PC-9 (cell line): ENCODE measurements around the gene ANXA2. TPM values are rescaled to one million over a fixed set of nuclear protein-coding genes. Genes with fewer than 3 reads are reported as not detected.

Experiments used
- BruUV-seq: library from RNA; stranded (reverse); fragments of 400-500 nt; replicated peaks from 2 replicates; lab custom pipeline; 2021; lab: Mats Ljungman, UMichigan
- CTCF ChIA-PET: fragments of 300-600 bp; sonication (Branson Sonifier 250); formaldehyde crosslinking; loops from one replicate; lab custom pipeline; 2022; ENCODE audit warnings: antibody characterized with exemption; lab: Charles Lee
- POLR2A ChIA-PET: fragments of 300-600 bp; sonication (Branson Sonifier 250); formaldehyde crosslinking; loops from one replicate; lab custom pipeline; 2022; ENCODE audit warnings: antibody characterized with exemption; ENCODE audit not compliant: unreplicated experiment; lab: Charles Lee
- DNase-seq, 2 experiments: peaks; one replicate each; pipeline versions ENCODE4 v3.0.0 to v3.0.0-alpha.2; 2015 to 2022; ENCODE audit warnings: mixed read lengths in 1 of 2
- H2AFZ ChIP-seq: fragments of 200-600 bp; sonication (generic); 2 replicates; pipeline ENCODE4 v1.8.1; 2017; ENCODE audit warnings: antibody characterized with exemption
- H3F3A ChIP-seq: fragments of 200-600 bp; sonication (generic); 2 replicates; pipeline ENCODE4 v1.8.1; 2017; ENCODE audit warnings: antibody characterized with exemption, mild to moderate bottlenecking, low read depth; ENCODE audit not compliant: insufficient read depth
- H3K27ac ChIP-seq: fragments of 200-600 bp; sonication (generic); 2 replicates; pipeline ENCODE4 v1.6.1; 2016; ENCODE audit warnings: mixed run types
- H3K27me3 ChIP-seq: fragments of 200-600 bp; sonication (generic); 2 replicates; pipeline ENCODE4 v1.6.1; 2016; ENCODE audit warnings: low read depth, mixed run types; ENCODE audit not compliant: insufficient read depth
- H3K36me3 ChIP-seq: fragments of 200-600 bp; sonication (generic); 2 replicates; pipeline ENCODE4 v1.6.1; 2016; ENCODE audit warnings: low read depth, mixed run types
- H3K4me1 ChIP-seq: fragments of 200-600 bp; sonication (generic); replicated peaks from 2 replicates; pipeline ENCODE4 v1.6.1; 2016; ENCODE audit warnings: mixed run types; ENCODE audit not compliant: insufficient read depth
- H3K4me2 ChIP-seq: fragments of 200-600 bp; sonication (generic); 2 replicates; pipeline ENCODE4 v1.6.1; 2017; ENCODE audit warnings: mixed run types
- H3K4me3 ChIP-seq: fragments of 200-600 bp; sonication (generic); 2 replicates; pipeline ENCODE4 v1.6.1; 2016; ENCODE audit warnings: mixed run types
- H3K79me2 ChIP-seq: fragments of 200-600 bp; sonication (generic); 2 replicates; pipeline ENCODE4 v1.6.1; 2017; ENCODE audit warnings: low read depth, mixed run types
- H3K9me2 ChIP-seq: fragments of 200-600 bp; sonication (generic); 2 replicates; pipeline ENCODE4 v1.8.1; 2017; ENCODE audit warnings: mild to moderate bottlenecking; ENCODE audit not compliant: insufficient read depth
- H3K9me3 ChIP-seq: fragments of 200-600 bp; sonication (generic); 2 replicates; pipeline ENCODE4 v1.8.1; 2016; ENCODE audit warnings: low read depth; ENCODE audit not compliant: insufficient read depth
- H4K20me1 ChIP-seq: fragments of 200-600 bp; sonication (generic); 2 replicates; pipeline ENCODE4 v1.8.1; 2017; ENCODE audit not compliant: insufficient read depth
- CTCF ChIP-seq: fragments of 200-600 bp; sonication (generic); conservative IDR thresholded peaks from 2 replicates; pipeline ENCODE4 v1.6.1; 2017; ENCODE audit warnings: mixed run types, antibody characterized with exemption, mild to moderate bottlenecking, moderate library complexity
- EZH2 ChIP-seq: fragments of 200-600 bp; sonication (generic); IDR thresholded peaks from 2 replicates; pipeline ENCODE4 v1.8.0; 2017; ENCODE audit warnings: antibody characterized with exemption, low read depth
- intact Hi-C: fragments of 100-400 bp; cut with micrococcal nuclease; formaldehyde crosslinking; loops from one replicate; pipeline ENCODE4 v1.10.0; 2022; ENCODE audit not compliant: unreplicated experiment
- total RNA-seq: library from RNA; stranded (reverse); gene quantifications from 2 replicates; pipeline ENCODE4 v1.2.3, GENCODE V29; 2021

The ANXA2 gene
- total RNA-seq, 1 experiment from 2014 or later, result 1,720 TPM

- H3K27ac ChIP-seq, result no peak overlapping the region
- H3K4me3 ChIP-seq, result no peak overlapping the region
- ChIA-PET POLR2A (no interaction called here), CTCF (interaction anchor here (0.7 kb wide), 1 partner anchor 127 kb away, joined by 3 read pairs; no protein-coding TSS in a partner anchor)
- peaks cover 33% of the 10 kb centered on the region; the same call in 1 of the 2 replicates for H3F3A ChIP-seq
- DNase-seq, result no peak
- peaks cover 3% of the 10 kb centered on the region for H4K20me1 ChIP-seq
- no peak overlapping the region for H2AFZ ChIP-seq
- no peaks in the 10 kb centered on the region for H3K9me3 ChIP-seq
- H3K79me2 ChIP-seq, result 0 out of 2 replicates have a peak, but pooled peaks cover 4% of the 10 kb centered on the region
- TF ChIP-seq CTCF (no peak), EZH2 (no peak)
- H3K9me2 ChIP-seq, result no peaks in the 10 kb centered on the region
- BruUV-seq, result no TSS peak
- intact Hi-C loops, result no loop called here
- 0 out of 2 replicates have a peak, but pooled peaks cover 9% of the 10 kb centered on the region for H3K36me3 ChIP-seq
- H3K4me1 ChIP-seq, result no peaks in the 10 kb centered on the region
- H3K4me2 ChIP-seq, result no peak overlapping the region
- no peaks in the 10 kb centered on the region for H3K27me3 ChIP-seq
Observed at GRCh38 chr15:60352525-60352924, 45.3 kb downstream of the ANXA2 start.

- TF ChIP-seq EZH2 (no peak), CTCF (no peak)
- H3K27me3 ChIP-seq, result no peaks in the 10 kb centered on the region
- peaks cover 33% of the 10 kb centered on the region; the same call in 1 of the 2 replicates for H3F3A ChIP-seq
- no peak for DNase-seq
- ChIA-PET POLR2A (no interaction called here), CTCF (no interaction called here)
- H2AFZ ChIP-seq, result no peak overlapping the region
- H3K9me2 ChIP-seq, result no peaks in the 10 kb centered on the region
- 0 out of 2 replicates have a peak, but pooled peaks cover 6% of the 10 kb centered on the region for H3K36me3 ChIP-seq
- H4K20me1 ChIP-seq, result peaks cover 3% of the 10 kb centered on the region
- intact Hi-C loops, result no loop called here
- no peaks in the 10 kb centered on the region for H3K79me2 ChIP-seq
- no TSS peak for BruUV-seq
- no peak overlapping the region for H3K27ac ChIP-seq
- no peaks in the 10 kb centered on the region for H3K9me3 ChIP-seq
- H3K4me1 ChIP-seq, result no peaks in the 10 kb centered on the region
- H3K4me2 ChIP-seq, result no peak overlapping the region
- H3K4me3 ChIP-seq, result no peak overlapping the region
Observed at GRCh38 chr15:60351066-60351465, 46.7 kb downstream of the ANXA2 start.

- Histone ChIP-seq H2AFZ (no peak overlapping the region), H3K9me3 (no peaks in the 10 kb centered on the region), H3K79me2 (no peaks in the 10 kb centered on the region), H3F3A (peaks cover 42% of the 10 kb centered on the region; the same call in 1 of the 2 replicates), H3K4me2 (no peak overlapping the region), H3K27ac (no peak overlapping the region), H4K20me1 (peaks cover 3% of the 10 kb centered on the region), H3K4me3 (no peak overlapping the region), H3K36me3 (0 out of 2 replicates have a peak, but pooled peaks cover 4% of the 10 kb centered on the region), H3K9me2 (no peaks in the 10 kb centered on the region), H3K4me1 (no peaks in the 10 kb centered on the region), H3K27me3 (no peaks in the 10 kb centered on the region)
- no TSS peak for BruUV-seq
- intact Hi-C loops, result no loop called here
- no peak for DNase-seq
- TF ChIP-seq CTCF (no peak), EZH2 (no peak)
- POLR2A ChIA-PET, result no interaction called here
- CTCF ChIA-PET, result no interaction called here
Observed at GRCh38 chr15:60350108-60350507, 47.7 kb downstream of the ANXA2 start.
